HG02884 (cell line): ENCODE data around the gene C1QTNF1.

ENCODE experiments used
- ATAC-seq: cut with Tn5 transposase; IDR thresholded peaks from one replicate; pipeline ENCODE4 v1.9.1; 2021; ENCODE audit warnings: mild to moderate bottlenecking, moderate library complexity; ENCODE audit not compliant: unreplicated experiment

The C1QTNF1 gene

GRCh38 chr17:79078476-79079190 lies 54.7 kb downstream of the C1QTNF1 start:
- no peak for ATAC-seq

DNA sequence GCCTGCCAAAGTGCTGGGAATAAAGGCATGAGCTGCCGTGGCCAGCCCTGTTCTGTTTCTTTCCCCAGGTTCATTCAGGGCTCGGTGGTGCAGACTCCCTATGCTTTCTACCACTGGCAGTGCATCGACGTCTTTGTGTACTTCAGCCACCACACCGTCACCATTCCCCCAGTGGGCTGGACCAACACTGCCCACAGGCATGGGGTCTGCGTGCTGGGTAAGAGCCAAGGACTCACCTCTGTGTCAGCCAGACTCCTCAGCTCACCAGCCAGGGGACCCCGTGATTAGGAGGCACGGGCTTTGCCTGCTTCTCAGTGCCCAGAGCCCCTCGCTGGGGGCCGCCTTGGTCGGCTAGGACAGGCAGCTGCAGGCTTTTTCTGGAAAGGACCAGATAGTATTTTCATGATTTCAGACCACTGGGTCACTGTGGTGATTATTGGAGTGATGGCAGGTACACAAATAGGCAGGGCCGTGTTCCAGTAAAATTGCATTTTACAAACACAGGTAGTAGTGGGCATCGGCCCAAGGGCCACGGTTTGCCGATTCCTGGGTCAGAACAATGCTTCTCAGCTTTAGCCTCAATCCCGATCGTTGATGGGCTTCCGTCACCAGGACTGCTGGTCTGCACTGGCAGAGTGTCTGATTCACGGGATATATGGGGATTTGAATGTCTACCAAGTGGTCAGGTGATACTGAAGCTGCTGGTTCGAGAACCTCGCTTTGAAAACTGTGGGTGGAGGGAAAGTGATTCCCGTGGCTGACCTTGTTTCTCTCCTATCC lies 55.6 kb downstream of the C1QTNF1 start:
- ATAC-seq: no peak

DNA sequence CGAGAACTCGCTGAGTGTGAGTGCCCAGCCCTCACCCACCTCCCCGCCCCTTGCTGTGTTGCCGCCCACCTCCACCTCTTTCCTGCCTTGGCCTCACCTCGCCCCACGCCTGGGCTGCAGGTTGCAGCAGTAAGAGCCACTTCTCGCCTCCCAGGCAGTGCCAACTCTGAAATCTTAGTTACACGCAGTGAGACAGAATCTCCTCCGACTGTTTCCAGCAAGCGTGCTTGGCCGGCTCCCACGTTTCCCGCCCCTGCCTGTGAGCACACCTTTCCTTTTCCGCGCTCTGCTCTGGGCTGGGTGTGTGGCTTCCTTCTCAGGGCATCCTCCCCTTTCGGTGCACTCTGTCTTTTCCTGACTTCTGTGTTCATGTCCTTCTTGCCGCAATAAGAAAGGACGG lies 56.4 kb downstream of the C1QTNF1 start:
- no peak for ATAC-seq

DNA sequence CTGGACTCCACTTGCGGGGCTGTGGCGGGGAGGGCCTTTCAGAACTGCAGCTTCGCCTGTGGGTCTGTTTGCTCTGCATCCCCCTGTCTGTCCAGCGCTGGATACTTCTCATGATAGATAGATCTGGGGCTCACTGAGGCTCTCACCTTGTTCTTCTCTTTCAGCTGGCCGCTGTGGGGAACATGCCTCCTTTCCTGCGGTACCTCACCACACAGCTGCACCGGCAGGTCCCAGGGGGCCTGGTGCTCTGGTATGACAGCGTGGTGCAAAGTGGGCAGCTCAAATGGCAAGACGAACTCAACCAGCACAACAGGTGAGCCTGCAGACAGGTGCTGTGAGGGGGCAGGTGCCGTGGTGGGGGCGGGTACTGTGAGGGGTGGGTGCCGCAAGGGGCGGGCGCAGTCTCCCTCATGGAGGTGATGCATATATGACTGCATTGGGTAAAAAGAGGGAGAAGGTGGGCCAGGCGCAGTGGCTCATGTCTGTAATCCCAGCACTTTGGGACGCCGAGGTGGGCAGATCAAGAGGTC lies 56.9 kb downstream of the C1QTNF1 start:
- no peak for ATAC-seq

- no peak for ATAC-seq
Observed at GRCh38 chr17:79081571-79082276, 57.8 kb downstream of the C1QTNF1 start.

- ATAC-seq: no peak
Observed at GRCh38 chr17:79082311-79083190, 58.6 kb downstream of the C1QTNF1 start.

DNA sequence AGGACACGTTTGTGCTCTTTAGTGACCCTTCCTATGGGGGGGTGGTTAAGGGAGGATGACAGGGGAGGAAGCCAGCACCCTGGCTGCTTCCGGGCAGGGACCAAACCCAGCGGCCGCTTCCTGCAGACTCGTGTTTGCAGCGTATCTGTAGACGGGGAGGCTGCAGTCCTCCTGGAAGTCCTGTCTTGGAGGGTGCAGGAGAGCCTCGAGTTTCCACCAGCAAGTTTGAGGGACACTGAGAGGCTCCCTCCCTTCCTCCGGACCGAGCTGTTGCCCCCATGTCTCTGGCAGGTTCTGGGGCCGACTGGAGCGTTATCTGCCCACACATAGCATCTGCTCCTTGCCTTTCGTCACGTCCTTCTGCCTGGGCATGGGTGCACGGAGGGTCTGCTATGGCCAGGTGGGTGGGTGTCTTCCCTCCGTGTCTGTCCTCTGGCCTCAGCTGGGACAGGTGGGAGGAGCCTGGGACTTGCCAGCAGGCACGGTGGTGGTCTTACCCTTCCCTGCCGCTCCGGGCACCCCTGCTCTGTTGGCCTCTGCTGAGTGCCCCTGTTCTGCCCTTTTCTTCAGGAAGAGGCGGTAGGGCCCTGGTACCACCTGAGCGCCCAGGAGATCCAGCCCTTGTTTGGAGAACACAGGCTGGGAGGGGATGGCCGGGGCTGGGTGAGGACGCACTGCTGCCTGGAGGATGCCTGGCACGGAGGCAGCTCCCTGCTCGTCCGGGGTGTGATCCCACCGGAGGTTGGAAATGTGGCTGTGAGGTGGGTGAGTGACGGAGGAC lies 59.4 kb downstream of the C1QTNF1 start:
- no peak for ATAC-seq

- no peak for ATAC-seq
Observed at GRCh38 chr17:79084291-79085153, 60.6 kb downstream of the C1QTNF1 start.

GRCh38 chr17:79085154-79085920 lies 61.4 kb downstream of the C1QTNF1 start:
- ATAC-seq: no peak

- ATAC-seq: no peak
Observed at GRCh38 chr17:79085921-79086551, 62.1 kb downstream of the C1QTNF1 start.

- ATAC-seq: no peak
Observed at GRCh38 chr17:79086609-79087427, 62.8 kb downstream of the C1QTNF1 start.

DNA sequence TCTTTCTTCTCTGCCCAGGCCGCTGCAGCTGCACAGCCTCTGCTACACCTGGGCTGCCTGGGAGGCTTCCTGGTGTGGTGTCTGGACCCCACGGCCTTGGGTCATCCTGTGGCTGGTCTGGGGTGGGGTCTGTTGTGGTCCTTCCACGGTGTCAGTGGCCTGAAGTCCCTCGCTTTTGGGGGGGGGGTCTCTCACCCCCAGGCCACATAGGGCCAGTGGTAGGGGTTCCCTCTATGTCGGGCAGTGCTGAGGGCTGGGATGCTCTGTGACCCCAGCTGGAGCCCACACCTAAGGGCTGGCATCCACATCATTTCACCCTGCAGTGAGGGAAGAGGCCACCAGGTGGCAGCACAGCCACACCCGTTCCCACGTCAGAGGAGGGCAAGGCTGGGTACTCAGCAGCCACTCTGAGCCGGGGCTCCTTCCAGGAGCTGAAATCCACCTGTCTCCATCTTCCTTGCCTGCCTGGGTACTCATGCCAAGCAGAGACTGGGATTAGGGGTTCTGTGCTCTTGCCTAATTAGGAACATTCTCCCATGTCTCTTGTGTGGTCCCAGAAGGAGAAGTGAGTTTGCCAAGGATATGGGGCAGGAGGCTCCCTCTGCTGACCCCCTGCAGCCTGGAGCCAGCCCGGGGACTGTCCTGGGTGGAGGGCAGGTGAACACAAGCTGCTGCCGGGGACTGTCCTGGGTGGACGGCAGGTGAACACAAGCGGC lies 63.6 kb downstream of the C1QTNF1 start:
- ATAC-seq: no peak

- no peak for ATAC-seq
Observed at GRCh38 chr17:79088247-79088996, 64.5 kb downstream of the C1QTNF1 start.

GRCh38 chr17:79088997-79089328 lies 65.0 kb downstream of the C1QTNF1 start:
- ATAC-seq: no peak

- ATAC-seq: no peak
Observed at GRCh38 chr17:79089720-79090442, 65.9 kb downstream of the C1QTNF1 start.
